CD4-positive, alpha-beta T cell treated with Interferon alpha-2 for 1 hour (primary cell): ENCODE data around the gene ZBTB48.
A peak's percentile ranks its signal among the peaks of the same experiment; 100 is the strongest.
"Not testable (repeated sequence)": the region's sequence is repeated elsewhere in the genome, so short reads cannot be mapped to it uniquely, and the experiment has no call there.

Experiments used
- DNase-seq, 2 donors: peaks; one replicate each; pipeline ENCODE4 v3.0.0-alpha.2; 2020 to 2022

Gene ZBTB48

DNA sequence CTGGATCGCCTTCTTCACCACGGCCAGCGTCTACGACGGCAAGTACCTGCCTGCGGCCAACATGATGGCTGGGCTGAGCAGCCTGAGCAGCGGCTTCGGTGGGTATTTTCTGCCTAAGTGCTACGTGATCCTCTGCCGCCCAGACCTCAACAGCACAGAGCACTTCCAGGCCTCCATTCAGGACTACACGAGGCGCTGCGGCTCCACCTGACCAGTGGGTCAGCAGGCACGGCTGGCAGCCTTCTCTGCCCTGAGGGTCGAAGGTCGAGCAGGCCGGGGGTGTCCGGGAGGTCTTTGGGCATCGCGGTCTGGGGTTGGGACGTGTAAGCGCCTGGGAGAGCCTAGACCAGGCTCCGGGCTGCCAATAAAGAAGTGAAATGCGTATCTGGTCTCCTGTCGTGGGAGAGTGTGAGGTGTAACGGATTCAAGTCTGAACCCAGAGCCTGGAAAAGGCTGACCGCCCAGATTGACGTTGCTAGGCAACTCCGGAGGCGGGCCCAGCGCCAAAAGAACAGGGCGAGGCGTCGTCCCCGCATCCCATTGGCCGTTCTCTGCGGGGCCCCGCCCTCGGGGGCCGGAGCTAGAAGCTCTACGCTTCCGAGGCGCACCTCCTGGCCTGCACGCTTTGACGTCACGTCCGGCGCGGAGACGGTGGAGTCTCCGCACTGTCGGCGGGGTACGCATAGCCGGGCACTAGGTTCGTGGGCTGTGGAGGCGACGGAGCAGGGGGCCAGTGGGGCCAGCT lies at the start of gene ZBTB48:
TSS of gene ZBTB48 (plus strand) at position 621 of the 745 bp plus-strand sequence. CDS start 616 bp downstream, outside the sequence.
- DNase-seq: peak; percentile 97 to 98

- DNase-seq: no peak
These were observed 49.2 kb upstream of the ZBTB48 start for GRCh38 chr1:6530504-6531160.

- no peak for DNase-seq
These were observed 47.8 kb upstream of the ZBTB48 start for GRCh38 chr1:6531996-6532395.

- no peak for DNase-seq
These were observed 45.5 kb upstream of the ZBTB48 start for GRCh38 chr1:6534248-6534822.

GRCh38 chr1:6535214-6535613 lies 44.6 kb upstream of the ZBTB48 start:
- DNase-seq: no peak

DNA sequence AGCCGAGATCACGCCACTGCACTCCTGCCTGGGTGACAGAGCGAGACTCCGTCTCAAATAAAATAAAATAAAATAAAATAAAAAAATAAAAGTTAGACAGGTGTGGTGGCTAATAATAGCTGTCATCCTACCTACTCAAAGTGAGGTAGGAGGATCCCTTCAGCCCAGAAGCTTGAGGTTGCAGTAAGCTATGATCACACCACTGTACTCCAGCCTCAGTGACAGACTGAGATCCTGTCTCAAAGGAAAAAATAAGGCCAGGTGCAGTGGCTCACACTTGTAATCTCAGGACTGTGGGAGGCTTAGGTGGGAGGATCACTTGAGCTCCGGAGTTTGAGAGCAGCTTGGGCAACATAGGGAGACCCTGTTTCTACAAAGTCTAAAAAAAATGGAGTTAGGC lies 43.5 kb upstream of the ZBTB48 start:
- DNase-seq: no peak

DNA sequence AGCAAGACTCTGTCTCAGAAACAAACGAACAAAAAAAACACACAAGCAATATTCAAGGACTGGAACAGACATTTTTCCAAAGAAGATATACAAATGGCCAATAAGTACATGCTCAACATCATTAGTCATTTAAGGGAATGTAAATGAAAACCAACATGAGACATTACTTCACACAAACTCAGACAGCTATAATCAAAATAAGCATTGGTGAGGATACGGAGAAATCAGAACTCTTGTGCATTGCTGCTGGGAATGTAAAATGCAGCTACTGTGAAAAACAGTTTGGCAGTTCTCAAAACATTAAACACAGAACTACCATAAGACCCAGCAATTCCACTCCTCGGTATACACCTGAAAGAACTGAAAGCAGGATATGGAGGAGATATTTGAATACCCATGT lies 40.8 kb upstream of the ZBTB48 start:
- DNase-seq: no peak

DNA sequence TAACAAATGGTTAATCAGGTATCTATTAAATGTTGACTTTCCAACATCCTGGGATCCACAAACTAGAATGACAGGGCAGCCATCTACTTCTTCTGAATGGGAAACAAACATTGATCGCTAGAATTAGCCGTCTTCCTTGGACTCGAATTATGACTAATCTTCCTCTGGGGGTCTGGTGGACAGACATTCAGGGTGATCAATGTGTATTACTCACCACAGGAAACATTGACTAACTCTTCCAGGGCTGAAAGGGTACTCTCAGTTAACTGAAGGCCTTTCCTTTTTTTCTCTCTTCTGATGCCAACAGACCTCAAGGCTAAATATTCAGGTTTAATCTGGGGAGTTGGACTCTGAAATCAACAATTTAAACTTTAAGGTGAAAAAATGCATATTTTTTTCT lies 35.0 kb upstream of the ZBTB48 start:
- DNase-seq: no peak

DNA sequence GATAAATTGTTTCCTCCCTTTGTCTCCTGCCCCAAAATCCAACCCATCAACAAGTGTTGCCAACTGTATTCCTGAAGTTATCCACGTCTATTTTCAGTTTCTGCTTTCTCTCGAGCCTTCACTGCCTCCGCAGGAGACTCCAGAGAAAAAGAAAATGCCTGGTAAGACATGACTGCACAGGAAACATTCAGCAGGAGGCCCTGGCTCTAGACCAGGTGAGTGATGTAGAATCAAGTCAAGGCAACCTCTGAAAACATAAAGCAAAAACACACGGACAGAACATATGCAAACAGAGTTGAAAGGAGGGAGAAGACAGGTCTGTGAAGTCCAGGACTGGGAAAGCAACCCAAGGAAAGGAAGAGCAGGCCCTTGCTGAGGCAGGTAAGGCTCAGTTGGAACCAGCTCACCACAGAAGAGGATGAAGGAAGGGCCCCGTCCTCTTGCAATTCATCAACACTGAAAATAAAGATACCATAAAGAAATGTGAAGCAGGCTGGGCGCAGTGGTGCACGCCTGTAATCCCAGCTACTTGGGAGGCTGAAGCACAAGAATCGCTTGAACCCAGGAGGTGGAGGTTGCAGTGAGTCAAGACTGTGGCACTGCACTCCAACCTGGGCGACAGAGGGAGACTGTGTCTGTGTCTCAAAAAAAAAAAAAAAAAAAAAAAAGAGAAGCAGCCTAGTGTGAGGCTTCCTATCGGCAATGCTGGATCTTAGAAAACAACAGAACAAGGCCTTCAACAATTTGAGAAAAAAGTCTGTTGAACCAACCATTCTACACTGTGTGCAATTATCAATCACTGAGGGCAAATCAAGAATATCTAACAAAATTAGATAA lies 34.3 kb upstream of the ZBTB48 start:
- peak in 1 of 2 donors; percentile 10 for DNase-seq

DNA sequence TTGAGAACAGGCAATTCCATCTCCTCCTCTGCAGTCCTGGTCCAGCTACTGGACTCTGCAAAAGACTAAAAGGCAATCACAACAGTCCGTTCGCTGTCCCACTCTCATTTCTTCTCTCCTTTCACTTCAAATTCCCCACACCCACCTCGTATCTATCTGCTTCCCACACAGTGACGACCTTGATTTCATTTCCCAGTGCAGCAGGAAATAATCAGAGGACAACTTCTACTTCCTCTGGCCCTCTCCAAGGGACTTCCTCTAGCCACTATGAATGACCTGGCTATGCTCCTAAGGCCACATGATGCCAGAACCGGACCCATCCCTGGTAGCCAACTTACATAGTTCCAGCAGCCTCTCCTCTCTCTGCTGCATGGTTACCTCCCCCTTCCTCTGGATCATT lies 33.5 kb upstream of the ZBTB48 start:
- DNase-seq: no peak

DNA sequence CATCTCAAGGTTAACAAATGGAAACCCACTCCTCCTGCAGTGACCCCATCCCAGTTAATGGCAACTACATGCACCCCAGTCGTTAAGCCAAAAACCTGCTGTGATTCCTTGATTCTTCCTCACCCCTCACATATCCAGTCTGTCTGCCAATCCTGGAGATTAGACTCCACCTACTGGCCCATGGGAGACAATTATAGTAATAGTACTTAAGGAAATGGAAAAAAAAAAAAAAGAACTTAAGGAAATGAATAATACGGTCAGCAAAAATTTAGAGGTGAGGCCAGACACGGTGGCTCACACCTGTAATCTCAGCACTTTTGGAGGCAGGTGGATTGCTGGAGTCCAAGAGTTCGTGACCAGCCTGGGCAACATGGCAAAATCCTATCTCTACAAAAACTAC lies 32.5 kb upstream of the ZBTB48 start:
- no peak for DNase-seq

GRCh38 chr1:6554031-6554906 lies 25.5 kb upstream of the ZBTB48 start, which contains the start of gene NOL9:
Gene NOL9 (minus strand): TSS chr1:6554513. CDS start chr1:6554502, 11 bp downstream.
- DNase-seq: peak; percentile 94 to 96

DNA sequence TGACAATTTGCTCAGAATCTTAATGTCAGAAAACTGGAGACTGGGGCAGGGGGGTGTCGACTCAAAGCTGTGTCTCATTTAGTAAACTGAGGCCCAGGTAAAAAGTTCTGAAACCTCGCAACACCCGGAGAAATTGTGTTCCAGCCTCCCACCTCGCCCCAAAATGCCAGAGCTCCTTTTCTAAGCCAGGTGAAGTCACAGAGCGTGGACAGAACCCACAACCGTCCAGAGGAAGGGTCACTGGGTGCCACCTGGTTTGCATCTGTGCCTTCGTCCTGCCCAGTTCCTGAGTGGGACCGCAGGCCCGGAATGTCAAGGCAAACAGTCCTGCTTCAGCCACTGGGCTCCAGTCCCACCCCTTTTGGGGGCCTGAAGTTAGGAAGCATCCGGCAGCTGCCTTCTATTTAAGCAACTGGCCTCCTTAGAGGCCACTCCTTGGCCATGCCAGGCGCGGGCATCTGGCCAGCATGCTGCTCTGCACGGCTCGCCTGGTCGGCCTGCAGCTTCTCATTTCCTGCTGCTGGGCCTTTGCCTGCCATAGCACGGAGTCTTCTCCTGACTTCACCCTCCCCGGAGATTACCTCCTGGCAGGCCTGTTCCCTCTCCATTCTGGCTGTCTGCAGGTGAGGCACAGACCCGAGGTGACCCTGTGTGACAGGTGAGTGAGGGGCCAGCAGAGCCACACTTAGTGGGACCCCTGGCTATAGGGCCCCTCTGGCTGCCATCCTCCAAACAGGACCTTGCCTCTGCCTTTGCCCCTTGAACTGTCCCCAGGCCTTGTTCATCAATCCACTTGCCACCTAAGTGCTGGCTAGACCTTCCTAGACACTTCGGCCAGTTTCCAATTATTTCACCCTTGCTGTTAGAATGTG lies 24.7 kb upstream of the ZBTB48 start, which contains the start of gene TAS1R1:
TSS of gene TAS1R1 (plus strand) at position 401 of the 872 bp plus-strand sequence. CDS start at position 468, 67 bp downstream.
- DNase-seq: no peak

GRCh38 chr1:6557597-6557996 lies 22.2 kb upstream of the ZBTB48 start:
- no peak for DNase-seq

- not testable (repeated sequence) for DNase-seq
These were observed 20.6 kb upstream of the ZBTB48 start for GRCh38 chr1:6559161-6559560.

DNA sequence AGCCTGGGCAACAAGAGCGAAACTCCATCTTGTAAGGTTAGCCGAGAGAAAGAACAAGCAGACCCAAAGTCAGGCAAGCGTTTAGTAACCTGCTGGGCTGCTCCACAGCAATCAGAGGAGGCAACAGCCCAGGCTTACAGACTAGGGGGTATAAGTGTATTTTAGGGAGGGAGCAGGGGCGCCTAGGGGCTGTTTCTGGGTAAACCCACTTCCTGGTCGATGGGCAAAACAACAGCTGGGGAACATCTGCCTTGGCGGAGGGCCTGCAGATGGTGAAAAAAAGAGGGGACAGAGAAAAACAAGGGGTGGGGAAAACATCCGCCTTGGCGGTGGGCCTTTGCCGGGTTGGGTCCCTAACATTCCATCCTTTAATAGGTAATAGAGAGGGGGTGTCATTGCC lies 19.5 kb upstream of the ZBTB48 start:
- no peak for DNase-seq

- DNase-seq: no peak
These were observed 10.8 kb upstream of the ZBTB48 start for GRCh38 chr1:6569033-6569432.

DNA sequence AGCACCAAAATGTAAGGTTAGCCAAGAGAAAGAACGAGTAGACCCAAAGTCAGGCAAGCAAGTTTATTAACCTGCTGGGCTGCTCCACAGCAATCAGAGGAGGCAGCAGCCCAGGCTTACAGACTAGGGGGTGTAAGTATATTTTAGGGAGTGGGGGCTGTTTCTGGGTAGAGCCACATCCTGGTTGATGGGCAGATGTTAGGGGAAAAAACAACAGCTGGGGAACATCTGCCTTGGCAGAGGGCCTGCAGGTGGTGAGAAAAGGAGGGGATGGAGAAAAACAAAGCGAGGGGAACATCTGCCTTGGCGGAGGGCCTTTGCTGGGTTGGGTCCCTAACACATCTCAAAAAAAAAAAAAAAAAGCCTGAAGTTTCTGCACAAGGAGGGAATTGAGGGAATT lies 9.7 kb upstream of the ZBTB48 start:
- no peak for DNase-seq

DNA sequence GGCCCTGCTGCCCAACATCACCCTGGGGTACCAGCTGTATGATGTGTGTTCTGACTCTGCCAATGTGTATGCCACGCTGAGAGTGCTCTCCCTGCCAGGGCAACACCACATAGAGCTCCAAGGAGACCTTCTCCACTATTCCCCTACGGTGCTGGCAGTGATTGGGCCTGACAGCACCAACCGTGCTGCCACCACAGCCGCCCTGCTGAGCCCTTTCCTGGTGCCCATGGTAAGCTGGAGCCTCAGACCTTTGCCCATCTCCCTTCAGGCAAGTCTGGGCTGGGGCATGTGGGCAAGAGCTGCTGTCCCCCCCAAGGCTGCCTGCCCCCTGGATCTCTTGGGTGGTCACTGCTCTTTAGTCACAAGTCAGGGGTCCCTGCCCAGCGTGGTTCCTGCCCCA lies 8.8 kb upstream of the ZBTB48 start:
- DNase-seq: no peak

GRCh38 chr1:6572653-6573383 lies 7.0 kb upstream of the ZBTB48 start:
- DNase-seq: no peak
